ENCODE data around the gene CRADD. TPM values are rescaled to one million over a fixed set of nuclear protein-coding genes. Genes with fewer than 3 reads are reported as not detected.

Gene CRADD
- total and polyA plus RNA-seq, 10 of the 15 experiments (the other 5 are each of a cell fraction or from before 2014, with no cell fraction given): 7.6 to 15.5 (median 11.7) TPM

DNA sequence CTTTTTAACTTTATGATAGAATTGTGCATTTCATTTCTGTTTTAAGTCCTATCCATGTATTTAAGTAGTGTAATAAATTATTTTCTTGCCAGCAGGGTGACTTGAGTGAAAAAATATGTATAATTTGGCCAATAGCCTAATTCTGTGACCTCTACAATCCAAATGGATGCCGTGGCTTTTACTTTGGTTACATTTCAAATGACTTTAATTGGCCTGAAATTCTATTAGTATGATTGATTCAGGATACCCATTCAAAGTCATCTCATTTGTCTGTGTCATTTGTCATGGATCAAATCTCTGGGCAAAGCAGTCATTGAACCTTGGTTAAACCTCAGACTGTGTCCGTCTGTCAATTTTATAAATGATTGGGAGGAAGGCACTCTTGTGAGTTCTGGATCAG lies 29.6 kb downstream of the CRADD start:
- Histone ChIP-seq H2AFZ (ENCODE audit: control insufficient read depth, low read depth, low read length) (no peak overlapping the region), H3K9me3 (replicated peaks; ENCODE audit: control insufficient read depth, insufficient read depth, low read length) (peaks cover 7% of the 10 kb centered on the region), H3K36me3 (ENCODE audit: control insufficient read depth in 2 of 2, insufficient read depth in 2 of 2, low read length in 1 of 2) (no peaks in the 10 kb centered on the region), H3K4me3 (no peak overlapping the region), H3K4me1 (ENCODE audit: control insufficient read depth, insufficient read depth, low read length) (peaks cover 3% of the 10 kb centered on the region; the same call in 1 of the 2 replicates), H3K4me2 (ENCODE audit: control insufficient read depth, insufficient read depth) (no peak overlapping the region), H3K27me3 (replicated peaks in 1 of 2; ENCODE audit: control insufficient read depth in 2 of 2, insufficient read depth in 2 of 2, low read length in 1 of 2) (no peaks in the 10 kb centered on the region), H3K27ac (ENCODE audit: control insufficient read depth, insufficient read depth) (no peak overlapping the region), H4K20me1 (ENCODE audit: control insufficient read depth, insufficient read depth) (no peaks in the 10 kb centered on the region), H3K9ac (ENCODE audit: control insufficient read depth, insufficient read depth, low read length) (no peak overlapping the region), H3K79me2 (ENCODE audit: control insufficient read depth, insufficient read depth, low read length) (no peaks in the 10 kb centered on the region)
- ChIA-PET CTCF (no interaction called here), POLR2A (no interaction called here), RAD21 (ENCODE audit: unreplicated experiment) (no interaction called here), SMC1A (ENCODE audit: uncharacterized antibody, unreplicated experiment) (interaction anchor here (0.6 to 1.2 kb wide), 3 partner anchors 30 to 966 kb away, joined by 3 to 6 read pairs (median 3); no protein-coding TSS in a partner anchor)
- in situ Hi-C loops (cut with MboI) (no loop called here), intact Hi-C loops (cut with micrococcal nuclease; ENCODE audit: unreplicated experiment) (no loop called here)
- FAIRE-seq (no peak), ATAC-seq (no peak), DNase-seq (ENCODE audit: low read depth, low spot score) (no peak)
- WGBS (ENCODE audit: insufficient coverage, insufficient replicate concordance, low lambda C conversion rate, missing lambda C conversion rate): 92% methylated on average over 2 of the region's 2 CpGs
- TF ChIP-seq IKZF1 (conservative IDR thresholded peaks at IDR 0.05): no peak
- TF ChIP-seq E4F1 (IDR thresholded peaks at IDR 0.05; ENCODE audit: borderline replicate concordance, partially characterized antibody): no peak
- TF ChIP-seq NBN (IDR thresholded peaks at IDR 0.05): no peak
- TF ChIP-seq, protein P1, sequence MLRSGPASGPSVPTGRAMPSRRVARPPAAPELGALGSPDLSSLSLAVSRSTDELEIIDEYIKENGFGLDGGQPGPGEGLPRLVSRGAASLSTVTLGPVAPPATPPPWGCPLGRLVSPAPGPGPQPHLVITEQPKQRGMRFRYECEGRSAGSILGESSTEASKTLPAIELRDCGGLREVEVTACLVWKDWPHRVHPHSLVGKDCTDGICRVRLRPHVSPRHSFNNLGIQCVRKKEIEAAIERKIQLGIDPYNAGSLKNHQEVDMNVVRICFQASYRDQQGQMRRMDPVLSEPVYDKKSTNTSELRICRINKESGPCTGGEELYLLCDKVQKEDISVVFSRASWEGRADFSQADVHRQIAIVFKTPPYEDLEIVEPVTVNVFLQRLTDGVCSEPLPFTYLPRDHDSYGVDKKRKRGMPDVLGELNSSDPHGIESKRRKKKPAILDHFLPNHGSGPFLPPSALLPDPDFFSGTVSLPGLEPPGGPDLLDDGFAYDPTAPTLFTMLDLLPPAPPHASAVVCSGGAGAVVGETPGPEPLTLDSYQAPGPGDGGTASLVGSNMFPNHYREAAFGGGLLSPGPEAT (IDR thresholded peaks at IDR 0.05; ENCODE audit: low read depth): no peak
- TF ChIP-seq SREBF2 (IDR thresholded peaks at IDR 0.05; ENCODE audit: low read length): no peak
- TF ChIP-seq NFIC (IDR thresholded peaks at IDR 0.05; ENCODE audit: low read depth, low read length): no peak
- TF ChIP-seq ESRRA (IDR thresholded peaks at IDR 0.05; ENCODE audit: low read length): no peak
- TF ChIP-seq, protein P2, sequence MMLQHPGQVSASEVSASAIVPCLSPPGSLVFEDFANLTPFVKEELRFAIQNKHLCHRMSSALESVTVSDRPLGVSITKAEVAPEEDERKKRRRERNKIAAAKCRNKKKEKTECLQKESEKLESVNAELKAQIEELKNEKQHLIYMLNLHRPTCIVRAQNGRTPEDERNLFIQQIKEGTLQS (IDR thresholded peaks at IDR 0.05; ENCODE audit: borderline replicate concordance, extremely low read depth, low read depth, low read length): no peak
- TF ChIP-seq POLR2AphosphoS2 (IDR thresholded peaks at IDR 0.05; ENCODE audit: low read depth, low read length): no peak
- TF ChIP-seq CEBPB (IDR thresholded peaks at IDR 0.05; ENCODE audit: borderline replicate concordance in 1 of 2, low read depth in 2 of 2, low read length in 2 of 2): no peak
- no peak for TF ChIP-seq CBX5 (IDR thresholded peaks at IDR 0.05; ENCODE audit: low read depth)
- no peak for TF ChIP-seq ZBED1 (IDR thresholded peaks at IDR 0.05; ENCODE audit: borderline replicate concordance)
- TF ChIP-seq DPF2 (IDR thresholded peaks at IDR 0.05): no peak
- TF ChIP-seq GABPA (IDR thresholded peaks at IDR 0.05; ENCODE audit: low read depth): no peak
- no peak for TF ChIP-seq SPI1 (IDR thresholded peaks at IDR 0.05; ENCODE audit: borderline replicate concordance, insufficient read depth, low read depth, low read length)
- no TSS peak for BruUV-seq (replicated peaks)

Measured in GM12878 (cell line).